ENCODE data around the gene HSD17B12. TPM values are rescaled to one million over a fixed set of nuclear protein-coding genes. Genes with fewer than 3 reads are reported as not detected.

The HSD17B12 gene
- total RNA-seq = 10 to 100 TPM; 50.6 to 72.4 (median 54.1) TPM

- TF ChIP-seq, protein P1, sequence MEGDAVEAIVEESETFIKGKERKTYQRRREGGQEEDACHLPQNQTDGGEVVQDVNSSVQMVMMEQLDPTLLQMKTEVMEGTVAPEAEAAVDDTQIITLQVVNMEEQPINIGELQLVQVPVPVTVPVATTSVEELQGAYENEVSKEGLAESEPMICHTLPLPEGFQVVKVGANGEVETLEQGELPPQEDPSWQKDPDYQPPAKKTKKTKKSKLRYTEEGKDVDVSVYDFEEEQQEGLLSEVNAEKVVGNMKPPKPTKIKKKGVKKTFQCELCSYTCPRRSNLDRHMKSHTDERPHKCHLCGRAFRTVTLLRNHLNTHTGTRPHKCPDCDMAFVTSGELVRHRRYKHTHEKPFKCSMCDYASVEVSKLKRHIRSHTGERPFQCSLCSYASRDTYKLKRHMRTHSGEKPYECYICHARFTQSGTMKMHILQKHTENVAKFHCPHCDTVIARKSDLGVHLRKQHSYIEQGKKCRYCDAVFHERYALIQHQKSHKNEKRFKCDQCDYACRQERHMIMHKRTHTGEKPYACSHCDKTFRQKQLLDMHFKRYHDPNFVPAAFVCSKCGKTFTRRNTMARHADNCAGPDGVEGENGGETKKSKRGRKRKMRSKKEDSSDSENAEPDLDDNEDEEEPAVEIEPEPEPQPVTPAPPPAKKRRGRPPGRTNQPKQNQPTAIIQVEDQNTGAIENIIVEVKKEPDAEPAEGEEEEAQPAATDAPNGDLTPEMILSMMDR (IDR thresholded peaks at IDR 0.05) = no peak
- ATAC-seq (ENCODE audit: low FRiP score) = peak; percentile 100
- DNase-seq (ENCODE audit: low spot score) = peak; percentile 92
Measured at GRCh38 chr11:43680521-43681400, at the start of gene HSD17B12. HSD17B12 (plus strand) TSS chr11:43680738; CDS start chr11:43680828, 90 bp downstream.

DNA sequence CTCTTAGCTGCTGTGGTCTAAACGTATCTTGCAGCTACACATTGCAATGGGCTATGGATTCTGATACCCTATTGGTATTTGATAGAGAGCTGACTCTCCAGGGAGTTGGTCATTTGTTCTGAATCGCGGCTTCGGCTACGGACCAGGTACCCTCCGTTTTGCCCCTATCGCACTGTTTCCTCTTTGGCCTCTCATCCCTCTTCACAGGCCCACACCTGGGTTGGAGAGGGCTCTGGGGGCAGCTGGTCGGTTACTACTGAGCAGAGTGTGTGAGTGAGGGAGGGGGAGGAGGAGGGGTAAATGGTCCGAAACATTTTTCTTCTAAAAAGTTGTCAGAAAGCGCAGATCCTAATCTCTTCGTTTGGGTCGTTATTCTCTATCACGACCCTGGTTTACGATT is 48.8 kb upstream of the HSD17B12 start:
- ATAC-seq (ENCODE audit: low FRiP score) = no peak
- TF ChIP-seq, protein P1 (IDR thresholded peaks at IDR 0.05) = no peak
- no peak for DNase-seq (ENCODE audit: low spot score)

DNA sequence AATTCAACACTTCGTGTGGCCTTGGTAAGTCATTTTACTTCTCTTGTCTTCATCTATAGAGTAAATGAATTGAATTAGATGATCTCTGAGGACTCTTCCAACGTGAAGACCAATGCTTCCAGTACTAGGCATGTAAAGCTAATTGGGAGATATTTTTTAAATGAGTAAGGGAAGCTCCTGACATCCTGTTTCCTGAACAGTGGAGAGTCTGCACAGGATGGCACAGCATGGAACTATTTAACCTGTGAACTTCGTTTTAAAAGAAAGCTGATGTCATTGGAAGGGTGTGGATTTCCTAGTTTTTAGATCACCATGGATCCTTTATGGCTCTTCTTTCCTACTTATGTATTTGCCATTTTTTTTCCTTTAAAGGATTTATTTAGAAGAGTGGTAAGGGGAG is 48.4 kb upstream of the HSD17B12 start:
- TF ChIP-seq, protein P1 (IDR thresholded peaks at IDR 0.05) = no peak
- no peak for DNase-seq (ENCODE audit: low spot score)
- no peak for ATAC-seq (ENCODE audit: low FRiP score)

DNA sequence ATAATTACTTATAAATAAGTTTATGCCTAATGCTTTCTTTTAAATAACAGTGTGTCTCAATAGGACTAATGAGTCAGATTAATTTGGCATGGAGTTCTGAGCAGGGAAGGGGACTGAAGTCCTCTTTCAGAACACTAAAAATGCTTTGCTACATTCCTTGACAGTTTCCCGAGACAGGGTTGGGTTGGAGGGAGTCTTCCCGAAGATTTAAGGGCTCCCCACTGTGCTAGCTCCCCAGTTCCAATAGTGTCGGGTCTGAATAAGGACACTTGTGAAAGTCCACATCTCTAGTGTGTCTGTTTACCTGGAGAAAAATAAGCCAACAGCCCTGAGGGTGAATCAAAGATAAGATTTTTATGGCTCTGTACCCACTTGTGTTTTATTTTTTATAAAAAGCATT is 41.8 kb upstream of the HSD17B12 start:
- TF ChIP-seq, protein P1 (IDR thresholded peaks at IDR 0.05) = no peak

DNA sequence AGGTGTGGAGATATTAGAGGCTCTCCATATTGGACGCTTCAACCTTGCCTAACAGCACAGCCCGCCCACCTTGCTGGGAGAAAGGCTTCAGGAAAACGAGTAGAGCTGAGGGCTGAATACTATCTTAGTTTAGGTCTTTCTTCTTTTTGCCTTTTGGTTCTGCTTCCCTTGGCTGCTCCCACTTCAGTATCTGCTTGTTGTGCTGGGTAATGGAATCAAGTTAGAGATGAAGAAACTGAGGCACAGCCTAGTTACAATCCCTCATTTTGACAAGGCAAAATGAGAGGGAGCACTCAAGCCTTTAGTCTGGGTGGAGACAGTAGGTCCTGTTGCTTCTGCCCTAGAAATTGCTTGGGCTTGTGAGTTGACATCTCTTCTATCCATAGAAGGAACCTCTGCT is 41.3 kb upstream of the HSD17B12 start:
- no peak for DNase-seq (ENCODE audit: low spot score)
- TF ChIP-seq, protein P1 (IDR thresholded peaks at IDR 0.05) = no peak
- ATAC-seq (ENCODE audit: low FRiP score) = no peak

More for the DNA sequence above, 41.8 kb upstream of the HSD17B12 start:
- ATAC-seq (ENCODE audit: low FRiP score) (no peak), DNase-seq (ENCODE audit: low spot score) (no peak)

GRCh38 chr11:43639920-43640319 is 40.6 kb upstream of the HSD17B12 start:
- TF ChIP-seq, protein P1 (IDR thresholded peaks at IDR 0.05) = no peak
- ATAC-seq (ENCODE audit: low FRiP score) (no peak), DNase-seq (ENCODE audit: low spot score) (no peak)

Data from omental fat pad (tissue), 4 donors.